Activated CD8-positive, alpha-beta T cell treated with anti-CD3 and anti-CD28 coated beads for 36 hours (primary cell): ENCODE results near the gene B3GNT7. TPM values are rescaled to one million over a fixed set of nuclear protein-coding genes. Genes with fewer than 3 reads are reported as not detected.

Source experiments
- ATAC-seq: fragments of 200-7000 bp; cut with Tn5 transposase; one replicate; pipeline ENCODE4 v1.10.0; 2021; ENCODE audit warnings: mild to moderate bottlenecking, moderate library complexity
- CTCF ChIA-PET: fragments of 350-600 bp; sonication (Branson Sonifier 250); formaldehyde crosslinking; loops from one replicate; lab custom pipeline; 2021; ENCODE audit warnings: antibody characterized with exemption; lab: Charles Lee
- POLR2A ChIA-PET: fragments of 350-600 bp; sonication (Branson Sonifier 250); formaldehyde crosslinking; loops from one replicate; lab custom pipeline; 2021; ENCODE audit warnings: antibody characterized with exemption; lab: Charles Lee
- DNase-seq: peaks from one replicate; pipeline ENCODE4 v3.0.0-alpha.2; 2020
- H3K27ac Mint-ChIP-seq: one replicate; pipeline ENCODE4 v1.8.0; 2021; ENCODE audit warnings: mild to moderate bottlenecking, mixed read lengths
- H3K27me3 Mint-ChIP-seq: one replicate; pipeline ENCODE4 v1.8.0; 2021; ENCODE audit warnings: mixed read lengths
- H3K36me3 Mint-ChIP-seq: one replicate; pipeline ENCODE4 v1.8.0; 2021; ENCODE audit warnings: low read depth, mixed read lengths
- H3K4me1 Mint-ChIP-seq: one replicate; pipeline ENCODE4 v1.8.0; 2021; ENCODE audit warnings: low read depth, mixed read lengths
- H3K4me3 Mint-ChIP-seq: one replicate; pipeline ENCODE4 v1.8.0; 2021; ENCODE audit warnings: mild to moderate bottlenecking, moderate library complexity, mixed read lengths
- H3K9me3 Mint-ChIP-seq: one replicate; pipeline ENCODE4 v1.8.0; 2021; ENCODE audit warnings: mixed read lengths
- CTCF ChIP-seq: fragments of 200-600 bp; IDR thresholded peaks from one replicate; pipeline ENCODE4 v1.8.0; 2022; ENCODE audit warnings: antibody characterized with exemption, mild to moderate bottlenecking
- intact Hi-C: fragments of 100-400 bp; cut with micrococcal nuclease; formaldehyde crosslinking; loops from one replicate; pipeline ENCODE4 v1.10.0; 2022
- total RNA-seq, 2 experiments: library from RNA; stranded (reverse); gene quantifications; one replicate each; pipeline ENCODE4 v1.2.3, GENCODE V29; 2021

Gene B3GNT7
- total RNA-seq, 2 experiments from 2014 or later, result 0.29 TPM; not detected in 1

GRCh38 chr2:231384970-231385369 is 10.5 kb upstream of the B3GNT7 start:
- CTCF ChIA-PET, result no interaction called here
- DNase-seq (no peak), ATAC-seq (no peak)
- intact Hi-C loops, result no loop called here
- Mint-ChIP-seq H3K27ac (no peak overlapping the region), H3K27me3 (no peaks in the 10 kb centered on the region), H3K4me3 (no peak overlapping the region), H3K4me1 (no peaks in the 10 kb centered on the region), H3K36me3 (no peaks in the 10 kb centered on the region), H3K9me3 (peaks cover 7% of the 10 kb centered on the region)
- POLR2A ChIA-PET, result no interaction called here
- TF ChIP-seq CTCF, result no peak

- Mint-ChIP-seq H3K9me3 (peaks cover 7% of the 10 kb centered on the region), H3K36me3 (no peaks in the 10 kb centered on the region), H3K27ac (no peak overlapping the region), H3K4me1 (no peaks in the 10 kb centered on the region), H3K27me3 (no peaks in the 10 kb centered on the region), H3K4me3 (no peak overlapping the region)
- CTCF ChIA-PET, result interaction anchor here (1.4 kb wide), 1 partner anchor 158 kb away, joined by 5 read pairs; no protein-coding TSS in a partner anchor
- POLR2A ChIA-PET, result no interaction called here
- intact Hi-C loops, result no loop called here
- DNase-seq (no peak), ATAC-seq (no peak)
- no peak for TF ChIP-seq CTCF
These were observed 10.1 kb upstream of the B3GNT7 start for GRCh38 chr2:231385429-231385828.

GRCh38 chr2:231386446-231386845 is 9.1 kb upstream of the B3GNT7 start:
- CTCF ChIA-PET, result interaction anchor here (1.4 kb wide), 1 partner anchor 159 kb away, joined by 5 read pairs; no protein-coding TSS in a partner anchor
- H3K36me3 Mint-ChIP-seq, result no peaks in the 10 kb centered on the region
- H3K4me1 Mint-ChIP-seq, result no peaks in the 10 kb centered on the region
- no peak overlapping the region for H3K27ac Mint-ChIP-seq
- H3K27me3 Mint-ChIP-seq, result no peaks in the 10 kb centered on the region
- intact Hi-C loops, result no loop called here
- H3K4me3 Mint-ChIP-seq, result no peak overlapping the region
- H3K9me3 Mint-ChIP-seq, result peaks cover 7% of the 10 kb centered on the region
- ATAC-seq (no peak), DNase-seq (no peak)
- TF ChIP-seq CTCF, result no peak
- POLR2A ChIA-PET, result no interaction called here

- ATAC-seq (no peak), DNase-seq (no peak)
- no peak overlapping the region for H3K4me3 Mint-ChIP-seq
- CTCF ChIA-PET, result no interaction called here
- no peak for TF ChIP-seq CTCF
- H3K36me3 Mint-ChIP-seq, result no peaks in the 10 kb centered on the region
- H3K9me3 Mint-ChIP-seq, result peaks cover 7% of the 10 kb centered on the region
- POLR2A ChIA-PET, result interaction anchor here (1.0 kb wide), 1 partner anchor 25 kb away, joined by 3 read pairs; no protein-coding TSS in a partner anchor
- peaks cover 2% of the 10 kb centered on the region for H3K4me1 Mint-ChIP-seq
- H3K27ac Mint-ChIP-seq, result no peak overlapping the region
- H3K27me3 Mint-ChIP-seq, result no peaks in the 10 kb centered on the region
- intact Hi-C loops, result no loop called here
These were observed 7.4 kb upstream of the B3GNT7 start for GRCh38 chr2:231387904-231388724.

- TF ChIP-seq CTCF, result no peak
- ChIA-PET POLR2A (interaction anchor here (1.0 kb wide), 1 partner anchor 24 kb away, joined by 3 read pairs; no protein-coding TSS in a partner anchor), CTCF (interaction anchor here (1.0 kb wide), 1 partner anchor 17 kb away, joined by 4 read pairs; no protein-coding TSS in a partner anchor)
- DNase-seq (no peak), ATAC-seq (no peak)
- Mint-ChIP-seq H3K27me3 (peaks cover 2% of the 10 kb centered on the region), H3K4me3 (no peak overlapping the region), H3K27ac (no peak overlapping the region), H3K9me3 (peaks cover 7% of the 10 kb centered on the region), H3K4me1 (peaks cover 9% of the 10 kb centered on the region), H3K36me3 (no peaks in the 10 kb centered on the region)
- intact Hi-C loops, result no loop called here
These were observed 6.7 kb upstream of the B3GNT7 start for GRCh38 chr2:231388725-231389346.
